K562 (cell line): Measurements from ENCODE around the gene PRSS57. TPM values are rescaled to one million over a fixed set of nuclear protein-coding genes. Genes with fewer than 3 reads are reported as not detected.
A peak's percentile ranks its signal among the peaks of the same experiment; 100 is the strongest.

Source experiments
- BRD9 ChIP-seq: fragments of 450-650 bp; IDR thresholded peaks from 2 replicates; pipeline ENCODE4 v1.6.1; 2018; ENCODE audit warnings: low read depth; ENCODE audit not compliant: partially characterized antibody
- DMBX1 ChIP-seq: fragments of 250-450 bp; sonication (Bioruptor Pico); IDR thresholded peaks from 2 replicates; pipeline ENCODE4 v1.8.0; 2022; ENCODE audit warnings: inconsistent platforms, mild to moderate bottlenecking, moderate library complexity, borderline replicate concordance
- E2F6 ChIP-seq, 2 experiments: IDR thresholded peaks; 2 replicates each; pipeline ENCODE4 v1.6.1; 2011; ENCODE audit warnings: borderline replicate concordance in 1 of 2, control low read depth in 1 of 2, low read depth in 1 of 2, low read length in 1 of 2, mild to moderate bottlenecking in 1 of 2, mixed read lengths in 1 of 2, moderate library complexity in 1 of 2; ENCODE audit not compliant: insufficient read depth in 1 of 2, insufficient read length in 1 of 2, poor library complexity in 1 of 2, severe bottlenecking in 1 of 2; ENCODE audit errors: extremely low read depth in 1 of 2
- FOXJ2 ChIP-seq: fragments of 200-800 bp; sonication (Bioruptor generic); IDR thresholded peaks from 2 replicates; pipeline ENCODE4 v1.6.1; 2016; ENCODE audit warnings: missing genetic modification characterization, missing compliant biosample characterization
- KDM1A ChIP-seq, 2 experiments: fragments of 450-650 bp; IDR thresholded peaks; 2 replicates each; pipeline ENCODE4 v1.6.1; 2016; ENCODE audit warnings: mild to moderate bottlenecking in 2 of 2
- MLLT1 ChIP-seq, 2 experiments: fragments of 450-650 bp; IDR thresholded peaks; 2 replicates each; pipeline ENCODE4 v1.6.1; 2016
- RB1 ChIP-seq: fragments of 450-650 bp; IDR thresholded peaks from 2 replicates; pipeline ENCODE4 v1.6.1; 2017; ENCODE audit warnings: low read depth, mild to moderate bottlenecking
- RUNX1 ChIP-seq: sonication (generic); IDR thresholded peaks from 2 replicates; pipeline ENCODE4 v1.6.1; 2016; ENCODE audit warnings: antibody characterized with exemption, low read depth
- ZNF3 ChIP-seq: fragments of 250-450 bp; sonication (Bioruptor Pico); IDR thresholded peaks from 2 replicates; pipeline ENCODE4 v1.5.0; 2021; ENCODE audit warnings: mild to moderate bottlenecking, moderate library complexity
- ZNF318 ChIP-seq, 2 experiments: fragments of 450-650 bp; IDR thresholded peaks; 2 replicates each; pipeline ENCODE4 v1.6.1; 2016; ENCODE audit warnings: mild to moderate bottlenecking in 2 of 2, borderline replicate concordance in 1 of 2, low read depth in 1 of 2, moderate library complexity in 1 of 2
- ZNF512 ChIP-seq: IDR thresholded peaks from 2 replicates; pipeline ENCODE4 v1.6.1; 2016; ENCODE audit warnings: missing genetic modification characterization, missing compliant biosample characterization
- polyA plus RNA-seq, 8 experiments: library from polyadenylated mRNA; depleted of rRNA in 4 of 8; stranded (reverse) in 5 of 8; unstranded in 3 of 8; fragments of >200 nt; fragmentation: Nextera tagmentation in 2 of 8; fragmentation: Illumina TruSeq in 1 of 8; extraction: Ambion mirVana in 2 of 8; extraction: Trizol in 1 of 8; gene quantifications; 2 replicates each; pipeline versions ENCODE4 v1.2.1 to v1.2.3, GENCODE V29; 2011 to 2014; ENCODE audit warnings: inconsistent platforms in 1 of 8, missing spikeins in 1 of 8
- total RNA-seq, 7 experiments: library from RNA; depleted of rRNA in 6 of 7; stranded (reverse); fragments of >200 nt in 6 of 7; fragmentation: Illumina TruSeq in 2 of 7; extraction: Trizol in 2 of 7; gene quantifications; 2 replicates each; pipeline versions ENCODE4 v1.2.1 to v1.2.3, GENCODE V29; 2011 to 2021; ENCODE audit warnings: low replicate concordance in 1 of 7

PRSS57 gene
- total and polyA plus RNA-seq, 9 of the 15 experiments (the other 6 are each of a cell fraction or from before 2014, with no cell fraction given): 0.06 to 2.5 (median 1.3) TPM; not detected in 3

GRCh38 chr19:732148-733069 lies 37.2 kb upstream of the PRSS57 start (continued):
- no peak for TF ChIP-seq ZNF318 (IDR thresholded peaks at IDR 0.05; ENCODE audit: borderline replicate concordance in 1 of 2, low read depth in 1 of 2)
- no peak for TF ChIP-seq ZNF512
- no peak for TF ChIP-seq FOXJ2 (tag)
- TF ChIP-seq KDM1A (IDR thresholded peaks at IDR 0.05): peak; percentile 59 to 60; a peak in 3 of 4 replicates
- no peak for TF ChIP-seq RB1
- no peak for TF ChIP-seq DMBX1
- TF ChIP-seq ZNF3 (CRISPR knock-in tag): no peak
- TF ChIP-seq RUNX1: no peak
- TF ChIP-seq BRD9: no peak
- no peak for TF ChIP-seq MLLT1 (IDR thresholded peaks at IDR 0.05)
- no peak for TF ChIP-seq E2F6 (IDR thresholded peaks at IDR 0.05; ENCODE audit: borderline replicate concordance in 1 of 2, extremely low read depth in 1 of 2, insufficient read depth in 1 of 2, insufficient read length in 1 of 2, low read depth in 1 of 2, low read length in 1 of 2, poor library complexity in 1 of 2, severe bottlenecking in 1 of 2)
